Lower leg skin (tissue), 3 donors: Measurements from ENCODE around the gene TSC1.

Experiments used
- CTCF ChIP-seq, 3 donors: fragments of 450-650 bp; IDR thresholded peaks; one replicate each; pipeline ENCODE4 v1.5.1; 2016; ENCODE audit warnings: antibody characterized with exemption in 3 of 3, mild to moderate bottlenecking in 3 of 3, moderate library complexity in 2 of 3
- POLR2A ChIP-seq, 2 donors: fragments of 450-650 bp; IDR thresholded peaks; one replicate each; pipeline ENCODE4 v1.6.1; 2016 to 2017; ENCODE audit warnings: antibody characterized with exemption in 2 of 2, mild to moderate bottlenecking in 1 of 2, moderate library complexity in 1 of 2

- TF ChIP-seq CTCF (IDR thresholded peaks at IDR 0.05) (no peak), POLR2A (IDR thresholded peaks at IDR 0.05) (no peak)
Measured at GRCh38 chr9:132955123-132955522, 10.7 kb upstream of the TSC1 start.
